Inferior parietal cortex (tissue), 1 donor: ENCODE results near the gene HSDL2.
"Not testable (repeated sequence)": the region's sequence is repeated elsewhere in the genome, so short reads cannot be mapped to it uniquely, and the experiment has no call there.

Experiments
- DNase-seq: peaks from one replicate; pipeline ENCODE4 v3.0.0-alpha.2; 2016; ENCODE audit errors: extremely low spot score

Gene HSDL2

DNA sequence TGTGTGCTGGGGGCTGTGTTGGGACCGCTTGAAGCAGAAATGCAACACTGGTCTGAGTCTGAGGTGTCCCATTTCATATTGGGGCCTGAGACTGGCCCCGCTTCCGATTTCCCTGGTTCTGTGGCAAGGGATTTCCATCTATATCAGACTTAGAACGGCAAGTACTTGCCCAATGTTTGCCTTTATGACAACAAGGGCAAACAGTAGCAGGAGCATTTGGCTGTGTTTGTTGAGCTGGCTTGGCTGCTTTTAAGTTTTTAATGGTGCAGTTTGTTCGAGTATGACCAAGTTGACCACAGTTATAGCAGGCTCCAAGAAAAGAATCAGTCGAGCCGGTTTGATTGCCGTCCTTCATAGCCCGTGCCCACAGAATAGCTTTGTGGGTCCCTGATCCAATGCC, 17.0 kb downstream of the HSDL2 start:
- DNase-seq, result no peak

DNA sequence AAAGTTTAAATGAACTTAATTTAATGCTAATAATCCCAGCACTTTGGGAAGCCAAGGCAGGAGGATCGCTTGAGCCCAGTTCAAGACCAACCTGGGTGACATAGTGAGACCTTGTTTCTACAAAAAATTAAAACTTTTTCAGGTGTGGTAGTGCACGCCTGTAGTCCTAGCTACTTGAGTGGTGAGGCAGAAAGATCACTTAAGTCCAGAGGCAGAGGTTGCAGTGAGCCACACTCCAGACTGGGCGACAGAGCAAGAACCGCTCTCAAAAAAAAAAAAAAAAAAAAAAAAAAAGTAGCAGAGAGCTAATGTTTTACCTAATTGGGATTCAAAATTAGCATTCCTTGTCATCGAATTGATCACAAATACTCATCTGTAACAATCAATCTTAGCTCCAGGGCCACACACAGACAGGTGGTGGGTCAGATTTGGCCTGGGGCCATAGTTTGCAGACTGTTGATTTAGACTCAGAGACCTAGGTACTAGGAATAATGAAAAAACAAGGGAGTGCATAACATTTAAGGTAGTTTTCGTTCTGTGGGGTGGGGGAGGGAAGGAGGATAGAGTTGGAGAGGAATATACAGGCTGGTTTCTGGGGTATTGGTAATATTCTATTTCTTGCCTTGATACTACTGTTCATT, 21.4 kb downstream of the HSDL2 start:
- no peak for DNase-seq

GRCh38 chr9:112403614-112404201, 23.8 kb downstream of the HSDL2 start:
- no peak for DNase-seq

- DNase-seq, result no peak
Observed at GRCh38 chr9:112404508-112404932, 24.6 kb downstream of the HSDL2 start.

DNA sequence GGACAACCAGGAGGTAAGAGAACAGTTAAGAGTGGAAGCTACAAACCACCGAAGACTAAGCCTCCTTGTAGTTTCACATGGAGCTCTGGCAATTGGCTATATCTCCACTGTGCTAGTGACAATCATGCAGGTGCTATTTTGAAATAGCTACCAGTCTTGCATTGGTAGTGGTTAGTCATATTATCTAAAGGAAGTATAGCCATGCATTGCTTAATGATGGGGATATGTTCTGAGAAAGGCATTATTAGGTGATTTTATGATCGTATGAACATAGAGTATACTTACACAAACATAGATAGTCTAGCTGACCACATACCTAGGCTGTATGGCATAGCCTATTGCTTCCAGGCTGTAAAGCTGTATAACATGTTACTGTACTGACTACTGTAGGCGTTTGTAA, 28.4 kb downstream of the HSDL2 start:
- DNase-seq, result no peak

GRCh38 chr9:112408819-112409218, 28.9 kb downstream of the HSDL2 start:
- no peak for DNase-seq

- no peak for DNase-seq
Observed at GRCh38 chr9:112409758-112410157, 29.9 kb downstream of the HSDL2 start.

DNA sequence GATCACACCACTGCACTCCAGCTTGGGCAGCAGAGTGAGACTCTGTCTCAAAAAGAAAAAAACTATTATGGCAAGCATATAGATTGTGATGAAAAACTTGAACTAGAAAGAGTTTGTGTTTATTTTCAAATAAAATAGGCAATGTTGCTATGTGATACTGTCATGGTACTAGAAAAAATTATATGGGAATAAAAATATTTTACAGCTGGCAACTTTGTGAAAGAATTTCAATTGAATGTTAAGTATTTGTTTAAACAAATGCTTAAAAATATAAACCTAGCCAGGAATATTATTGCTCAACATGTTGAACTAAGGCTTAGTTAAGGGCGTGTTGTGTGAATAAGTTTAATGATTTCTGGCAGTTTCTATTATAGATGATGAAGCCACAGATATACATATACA, 31.7 kb downstream of the HSDL2 start:
- DNase-seq, result no peak

- DNase-seq, result not testable (repeated sequence)
Observed at GRCh38 chr9:112413728-112414127, 33.8 kb downstream of the HSDL2 start.

DNA sequence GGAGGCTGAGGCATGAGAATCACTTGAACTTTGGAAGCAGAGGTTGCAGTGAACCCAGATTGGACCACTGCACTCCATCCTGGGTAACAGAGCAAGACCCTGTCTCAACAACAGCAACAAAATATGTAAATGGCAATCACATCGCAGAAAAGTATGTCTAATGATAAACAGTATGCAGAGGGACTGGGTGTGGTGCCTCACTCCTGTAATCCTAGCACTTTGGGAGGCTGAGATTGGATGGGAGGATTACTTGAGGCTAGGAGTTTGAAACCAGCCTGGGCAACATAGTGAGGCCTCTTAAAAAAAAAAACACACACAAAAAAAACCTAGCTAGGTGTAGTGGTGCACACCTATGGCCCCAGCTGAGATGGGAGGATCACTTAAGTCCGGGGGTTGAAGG, 40.3 kb downstream of the HSDL2 start:
- no peak for DNase-seq

- DNase-seq, result no peak
Observed at GRCh38 chr9:112421771-112422222, 41.9 kb downstream of the HSDL2 start.

- DNase-seq, result no peak
Observed at GRCh38 chr9:112422417-112423148, 42.7 kb downstream of the HSDL2 start.

GRCh38 chr9:112430006-112430522, 50.2 kb downstream of the HSDL2 start:
- no peak for DNase-seq

DNA sequence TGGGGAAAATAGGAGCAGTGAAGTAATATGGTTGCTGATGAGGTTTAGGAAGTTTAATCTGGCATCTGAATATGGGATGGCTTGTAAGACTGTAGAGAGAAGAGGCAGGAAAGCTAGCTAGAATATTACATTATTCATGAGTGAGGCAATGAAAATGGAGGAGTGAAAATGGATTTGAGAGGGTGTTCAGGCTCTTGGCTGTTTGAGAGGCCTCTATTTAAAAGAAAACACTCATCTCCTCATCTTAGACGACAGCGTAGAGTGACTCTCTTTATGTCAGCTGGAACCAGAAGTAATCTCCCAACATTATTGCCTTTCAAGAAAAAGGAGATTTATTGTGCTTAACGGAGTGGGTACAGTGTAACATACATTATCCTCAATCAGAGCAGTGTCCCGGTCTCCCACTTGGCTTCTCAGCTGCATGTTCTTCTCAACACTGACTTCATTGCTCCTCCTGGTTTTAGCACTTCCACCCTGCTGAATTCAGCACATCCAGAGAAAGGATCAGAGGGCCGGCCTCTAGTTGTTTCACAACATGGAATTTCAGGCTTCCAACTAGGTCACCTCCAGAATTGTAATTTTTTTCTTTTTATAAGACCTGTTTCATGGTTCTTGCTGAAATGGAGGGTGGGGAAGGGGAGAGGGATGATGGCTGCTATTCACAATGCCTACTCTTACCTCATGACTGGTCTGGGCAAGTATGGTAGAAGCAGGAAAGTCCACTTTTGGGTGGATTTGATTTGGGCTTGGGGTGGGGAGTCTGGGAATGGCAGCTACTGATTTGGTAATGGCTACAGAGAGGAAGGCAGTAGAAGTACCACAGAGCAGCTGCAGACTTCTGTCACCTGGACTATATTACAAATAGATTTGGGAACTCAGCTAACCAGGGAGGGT, 53.8 kb downstream of the HSDL2 start:
- DNase-seq, result no peak

- DNase-seq, result no peak
Observed at GRCh38 chr9:112434487-112434886, 54.6 kb downstream of the HSDL2 start.

DNA sequence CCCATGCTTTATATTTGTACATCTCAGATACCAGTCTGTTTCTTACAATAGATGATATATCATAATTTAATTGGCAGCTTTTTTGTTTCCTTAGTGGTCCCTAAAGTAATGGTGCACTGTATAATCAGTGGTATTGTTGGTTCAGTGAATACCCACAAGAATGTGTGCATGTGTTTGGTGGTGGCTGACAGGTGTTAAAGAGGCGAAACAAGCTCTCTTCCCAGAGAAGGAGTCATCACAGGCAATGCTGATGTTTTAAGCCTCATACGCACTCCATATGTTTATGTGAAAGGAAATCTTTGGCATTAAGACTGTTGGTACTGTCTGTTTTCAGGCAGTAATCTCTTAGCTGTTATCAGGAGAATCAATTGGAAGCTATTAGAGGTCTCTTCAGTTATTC, 57.5 kb downstream of the HSDL2 start:
- DNase-seq, result no peak

DNA sequence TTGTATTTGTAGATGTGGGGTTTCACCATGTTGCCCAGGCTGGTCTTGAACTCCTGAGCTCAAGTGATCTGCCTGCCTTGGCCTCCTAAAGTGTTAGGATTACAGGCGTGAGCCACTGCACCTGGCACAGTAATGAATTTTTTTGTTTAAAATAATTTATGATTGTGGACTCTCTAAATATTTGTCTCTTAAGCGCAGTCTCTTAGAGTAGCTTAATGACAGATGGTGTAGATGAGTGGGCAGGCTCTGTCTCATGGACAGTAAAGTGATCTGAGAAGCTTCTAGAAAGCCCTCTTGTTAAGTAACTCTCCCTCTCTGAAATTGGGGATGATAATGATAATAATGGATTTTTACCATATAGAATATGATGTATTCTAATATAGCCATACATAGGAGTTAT, 59.3 kb downstream of the HSDL2 start:
- no peak for DNase-seq

GRCh38 chr9:112439825-112440224, 59.9 kb downstream of the HSDL2 start:
- DNase-seq, result no peak

- peak; percentile 45 for DNase-seq
Observed at GRCh38 chr9:112443200-112443599, 63.3 kb downstream of the HSDL2 start.

DNA sequence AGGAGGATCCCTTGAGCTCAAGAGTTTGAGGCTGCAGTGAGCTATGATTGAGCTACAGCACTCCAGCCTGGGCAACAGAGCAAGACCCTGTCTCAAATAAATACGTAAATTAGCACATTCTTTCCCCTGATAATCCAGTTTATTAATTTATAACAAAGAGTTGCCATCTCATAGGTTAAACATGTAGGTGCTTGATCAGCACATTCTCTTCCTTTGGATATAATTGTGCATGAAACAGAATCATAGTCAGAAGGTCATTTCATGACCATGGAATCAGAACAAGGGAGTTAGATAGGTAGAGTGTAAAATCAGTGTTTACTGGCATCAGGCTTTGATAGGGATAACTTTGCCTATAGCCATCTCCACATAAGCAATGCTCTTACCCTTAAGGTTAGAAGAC, 63.7 kb downstream of the HSDL2 start:
- no peak for DNase-seq

DNA sequence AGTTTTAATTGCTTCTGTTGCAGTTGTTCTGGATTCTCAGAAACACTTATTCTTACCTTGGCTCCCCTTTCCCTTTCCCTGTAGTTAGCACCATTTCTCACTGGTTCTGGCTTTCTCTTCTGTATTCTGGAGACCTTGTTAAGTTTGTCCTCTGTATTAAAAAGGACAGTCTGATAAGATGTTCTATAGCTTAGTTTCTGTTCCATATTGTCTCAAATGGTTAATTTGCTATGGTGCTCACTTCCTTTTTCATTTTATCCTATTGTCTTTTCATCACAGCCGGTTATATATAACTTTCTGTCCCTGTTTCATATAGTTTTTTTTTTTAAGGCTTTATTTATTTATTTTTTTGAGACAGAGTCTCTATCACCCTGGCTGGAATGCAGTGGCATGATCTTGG, 65.3 kb downstream of the HSDL2 start:
- no peak for DNase-seq

DNA sequence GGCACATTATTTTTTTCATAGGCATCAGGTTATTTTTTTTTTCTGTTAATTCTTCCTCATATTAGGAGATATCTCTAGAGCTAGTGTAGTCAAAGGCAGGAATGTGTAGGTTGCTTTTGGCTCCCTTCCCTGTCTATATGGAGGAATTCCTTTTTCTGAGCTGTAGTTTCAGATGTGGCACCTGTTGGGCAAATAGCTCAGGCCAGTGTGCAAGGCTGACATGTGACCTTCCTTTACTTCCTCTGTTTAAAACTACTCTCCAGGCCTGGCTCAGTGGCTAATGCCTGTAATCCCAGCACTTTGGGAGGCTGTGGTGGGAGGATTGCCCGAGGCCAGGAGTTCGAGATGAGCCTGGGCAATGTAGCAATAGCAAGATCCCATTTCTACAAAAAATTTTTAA, 66.2 kb downstream of the HSDL2 start:
- DNase-seq, result no peak
